A549 (cell line): Measurements from ENCODE around the gene BPIFB4.

ENCODE experiments used
- E2F6 ChIP-seq: IDR thresholded peaks from 2 replicates; pipeline ENCODE4 v1.6.1; 2012; ENCODE audit warnings: low read depth, borderline replicate concordance
- EHMT2 ChIP-seq: fragments of 200-600 bp; sonication (generic); IDR thresholded peaks from 2 replicates; pipeline ENCODE4 v1.6.1; 2016; ENCODE audit warnings: antibody characterized with exemption, low read depth, mild to moderate bottlenecking, moderate library complexity
- EP300 ChIP-seq, 2 experiments: fragments of >200 bp; sonication (Bioruptor Twin); formaldehyde crosslinking; IDR thresholded peaks; 2 replicates in 1 of 2; 3 replicates in 1 of 2; pipeline ENCODE4 v1.6.1; 2016 to 2017
- FOSL2 ChIP-seq, 2 experiments: fragments of 450-650 bp in 1 of 2; fragments of >200 bp in 1 of 2; sonication (Bioruptor Twin) in 1 of 2; formaldehyde crosslinking; IDR thresholded peaks; 2 replicates each; pipeline versions ENCODE4 v1.5.0 to v1.6.1; 2016 to 2020; ENCODE audit warnings: mild to moderate bottlenecking in 1 of 2, moderate library complexity in 1 of 2
- GATA3 ChIP-seq: IDR thresholded peaks from 2 replicates; pipeline ENCODE4 v1.6.1; 2012; ENCODE audit warnings: borderline replicate concordance
- HOXA7 ChIP-seq: fragments of 250-450 bp; sonication (Bioruptor Pico); IDR thresholded peaks from 2 replicates; pipeline ENCODE4 v1.5.0; 2020; ENCODE audit warnings: mild to moderate bottlenecking, moderate library complexity
- MAFK ChIP-seq: fragments of 450-650 bp; IDR thresholded peaks from 2 replicates; pipeline ENCODE4 v1.6.1; 2014; ENCODE audit not compliant: partially characterized antibody
- MAX ChIP-seq: IDR thresholded peaks from 2 replicates; pipeline ENCODE4 v1.6.1; 2012
- POLR2A ChIP-seq: IDR thresholded peaks from 2 replicates; pipeline ENCODE4 v1.6.1; 2012; ENCODE audit warnings: mild to moderate bottlenecking, low read length
- RFX5 ChIP-seq: fragments of 450-650 bp; IDR thresholded peaks from 2 replicates; pipeline ENCODE4 v1.7.1; 2014; ENCODE audit warnings: antibody characterized with exemption, mild to moderate bottlenecking, moderate library complexity
- RNF2 ChIP-seq: fragments of 200-600 bp; sonication (generic); IDR thresholded peaks from 2 replicates; pipeline ENCODE4 v1.6.1; 2016; ENCODE audit warnings: low read depth, mild to moderate bottlenecking, antibody characterized with exemption, moderate library complexity, borderline replicate concordance
- SMC3 ChIP-seq: fragments of >200 bp; sonication (Bioruptor Twin); formaldehyde crosslinking; IDR thresholded peaks from 3 replicates; pipeline ENCODE4 v1.6.1; 2018; ENCODE audit warnings: inconsistent platforms
- TF ChIP-seq, protein P1 (sequence below): fragments of >200 bp; sonication (Bioruptor Twin); formaldehyde crosslinking; IDR thresholded peaks from 3 replicates; pipeline ENCODE4 v1.5.1; 2016
- TF ChIP-seq, protein P2 (sequence below): fragments of 200-600 bp; sonication (generic); IDR thresholded peaks from 2 replicates; pipeline ENCODE4 v1.6.1; 2016; ENCODE audit warnings: antibody characterized with exemption, mild to moderate bottlenecking, moderate library complexity

- TF ChIP-seq, protein P1, sequence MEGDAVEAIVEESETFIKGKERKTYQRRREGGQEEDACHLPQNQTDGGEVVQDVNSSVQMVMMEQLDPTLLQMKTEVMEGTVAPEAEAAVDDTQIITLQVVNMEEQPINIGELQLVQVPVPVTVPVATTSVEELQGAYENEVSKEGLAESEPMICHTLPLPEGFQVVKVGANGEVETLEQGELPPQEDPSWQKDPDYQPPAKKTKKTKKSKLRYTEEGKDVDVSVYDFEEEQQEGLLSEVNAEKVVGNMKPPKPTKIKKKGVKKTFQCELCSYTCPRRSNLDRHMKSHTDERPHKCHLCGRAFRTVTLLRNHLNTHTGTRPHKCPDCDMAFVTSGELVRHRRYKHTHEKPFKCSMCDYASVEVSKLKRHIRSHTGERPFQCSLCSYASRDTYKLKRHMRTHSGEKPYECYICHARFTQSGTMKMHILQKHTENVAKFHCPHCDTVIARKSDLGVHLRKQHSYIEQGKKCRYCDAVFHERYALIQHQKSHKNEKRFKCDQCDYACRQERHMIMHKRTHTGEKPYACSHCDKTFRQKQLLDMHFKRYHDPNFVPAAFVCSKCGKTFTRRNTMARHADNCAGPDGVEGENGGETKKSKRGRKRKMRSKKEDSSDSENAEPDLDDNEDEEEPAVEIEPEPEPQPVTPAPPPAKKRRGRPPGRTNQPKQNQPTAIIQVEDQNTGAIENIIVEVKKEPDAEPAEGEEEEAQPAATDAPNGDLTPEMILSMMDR = no peak
- TF ChIP-seq RFX5 (no peak), HOXA7 (CRISPR knock-in tag) (no peak), RNF2 (no peak), SMC3 (no peak), MAX (no peak), EHMT2 (no peak), MAFK (no peak), POLR2A (no peak), E2F6 (no peak), GATA3 (no peak), FOSL2 (IDR thresholded peaks at IDR 0.05) (no peak), FOSL2 (CRISPR knock-in tag; IDR thresholded peaks at IDR 0.05) (no peak), EP300 (IDR thresholded peaks at IDR 0.05) (no peak)
- TF ChIP-seq, protein P2, sequence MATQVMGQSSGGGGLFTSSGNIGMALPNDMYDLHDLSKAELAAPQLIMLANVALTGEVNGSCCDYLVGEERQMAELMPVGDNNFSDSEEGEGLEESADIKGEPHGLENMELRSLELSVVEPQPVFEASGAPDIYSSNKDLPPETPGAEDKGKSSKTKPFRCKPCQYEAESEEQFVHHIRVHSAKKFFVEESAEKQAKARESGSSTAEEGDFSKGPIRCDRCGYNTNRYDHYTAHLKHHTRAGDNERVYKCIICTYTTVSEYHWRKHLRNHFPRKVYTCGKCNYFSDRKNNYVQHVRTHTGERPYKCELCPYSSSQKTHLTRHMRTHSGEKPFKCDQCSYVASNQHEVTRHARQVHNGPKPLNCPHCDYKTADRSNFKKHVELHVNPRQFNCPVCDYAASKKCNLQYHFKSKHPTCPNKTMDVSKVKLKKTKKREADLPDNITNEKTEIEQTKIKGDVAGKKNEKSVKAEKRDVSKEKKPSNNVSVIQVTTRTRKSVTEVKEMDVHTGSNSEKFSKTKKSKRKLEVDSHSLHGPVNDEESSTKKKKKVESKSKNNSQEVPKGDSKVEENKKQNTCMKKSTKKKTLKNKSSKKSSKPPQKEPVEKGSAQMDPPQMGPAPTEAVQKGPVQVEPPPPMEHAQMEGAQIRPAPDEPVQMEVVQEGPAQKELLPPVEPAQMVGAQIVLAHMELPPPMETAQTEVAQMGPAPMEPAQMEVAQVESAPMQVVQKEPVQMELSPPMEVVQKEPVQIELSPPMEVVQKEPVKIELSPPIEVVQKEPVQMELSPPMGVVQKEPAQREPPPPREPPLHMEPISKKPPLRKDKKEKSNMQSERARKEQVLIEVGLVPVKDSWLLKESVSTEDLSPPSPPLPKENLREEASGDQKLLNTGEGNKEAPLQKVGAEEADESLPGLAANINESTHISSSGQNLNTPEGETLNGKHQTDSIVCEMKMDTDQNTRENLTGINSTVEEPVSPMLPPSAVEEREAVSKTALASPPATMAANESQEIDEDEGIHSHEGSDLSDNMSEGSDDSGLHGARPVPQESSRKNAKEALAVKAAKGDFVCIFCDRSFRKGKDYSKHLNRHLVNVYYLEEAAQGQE = no peak
Observed at GRCh38 chr20:33062105-33062824, 17.2 kb upstream of the BPIFB4 start.
